ENCODE measurements around the gene FBXW8.

FBXW8 gene

DNA sequence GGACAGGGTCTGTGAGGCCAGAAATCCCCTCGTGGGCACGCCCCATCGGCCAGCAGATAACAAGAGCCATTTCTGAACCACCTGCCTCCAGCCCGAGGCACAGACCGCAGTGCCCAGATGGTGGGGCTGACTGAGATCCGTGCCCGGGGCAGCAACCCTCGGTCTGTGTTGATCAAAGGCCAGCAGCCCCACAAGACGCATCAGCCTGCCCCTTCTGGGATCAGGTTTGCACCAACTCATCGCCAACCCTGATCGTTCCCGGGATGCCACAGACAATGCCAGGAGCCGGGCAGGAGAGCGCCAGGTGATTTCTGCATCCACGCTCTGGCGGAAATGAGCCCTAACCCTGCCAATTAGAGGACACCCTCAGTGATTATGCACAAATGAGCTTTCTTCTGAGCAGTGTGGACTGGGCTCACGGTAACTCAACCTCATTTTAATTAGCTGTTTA, 124.0 kb downstream of the FBXW8 start:
- in situ Hi-C loops (cut with HindIII; ENCODE audit: low sequenced_read_pairs), result no loop called here

DNA sequence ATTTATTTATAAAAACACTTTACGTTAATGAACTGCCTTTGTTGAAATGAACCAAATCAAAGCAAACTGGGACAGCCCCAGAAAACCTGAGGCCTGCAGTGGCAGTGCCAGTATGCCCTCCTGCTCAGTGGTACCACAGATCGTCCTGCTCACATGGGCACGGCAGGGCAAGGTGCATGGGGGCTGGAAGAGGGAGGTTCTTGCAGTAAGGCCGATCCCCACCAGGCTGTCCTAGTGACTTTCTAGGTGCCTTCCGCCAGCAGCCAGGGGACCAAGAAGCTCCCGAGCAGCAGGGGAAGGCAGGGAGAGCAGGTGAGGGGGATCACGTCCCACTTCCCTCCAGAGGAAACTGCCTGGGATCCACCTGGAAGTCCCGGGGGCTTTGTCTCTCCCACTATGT, 124.5 kb downstream of the FBXW8 start:
- in situ Hi-C loops (cut with HindIII; ENCODE audit: low sequenced_read_pairs), result no loop called here

DNA sequence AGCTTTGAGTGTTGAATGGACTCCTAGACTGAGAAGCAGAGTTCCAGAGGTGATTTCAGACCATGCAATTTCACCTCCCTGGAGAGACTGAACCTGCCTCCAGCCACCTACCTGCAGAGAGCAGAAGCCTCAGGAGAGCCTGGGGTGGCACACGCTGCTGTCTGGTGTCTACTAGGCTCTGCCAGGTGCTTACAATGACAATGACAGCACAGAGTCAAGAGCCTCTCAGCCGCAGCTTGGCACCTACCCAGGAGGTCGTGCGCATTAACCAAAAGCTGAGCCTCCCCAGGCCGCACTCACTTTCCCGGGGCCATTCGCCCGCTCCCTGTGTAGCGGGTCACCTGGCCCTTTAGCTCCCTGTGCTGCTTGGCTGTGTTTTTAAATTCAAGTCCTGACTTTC, 125.3 kb downstream of the FBXW8 start:
- in situ Hi-C loops (cut with HindIII; ENCODE audit: low sequenced_read_pairs), result no loop called here

DNA sequence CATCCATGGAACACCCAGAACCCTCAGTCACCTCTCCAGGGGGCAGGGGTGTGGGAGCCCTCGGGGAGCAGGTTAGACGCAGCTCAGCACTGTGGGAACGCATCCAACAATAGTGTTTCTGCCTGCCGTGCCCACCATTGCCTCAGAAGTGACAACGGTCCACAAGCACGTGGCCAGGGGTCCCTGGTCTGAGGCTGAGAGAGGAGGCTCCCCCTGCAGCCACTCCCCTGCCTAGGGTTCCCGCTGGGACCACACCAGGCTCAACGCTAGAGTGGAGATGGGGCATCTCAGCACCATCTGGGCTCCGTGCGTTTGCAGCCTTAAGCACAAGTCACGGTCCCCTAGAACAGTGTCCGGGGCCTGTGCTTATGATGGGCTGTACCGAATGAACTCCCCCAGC, 125.8 kb downstream of the FBXW8 start:
- in situ Hi-C loops (cut with HindIII; ENCODE audit: low sequenced_read_pairs), result no loop called here

DNA sequence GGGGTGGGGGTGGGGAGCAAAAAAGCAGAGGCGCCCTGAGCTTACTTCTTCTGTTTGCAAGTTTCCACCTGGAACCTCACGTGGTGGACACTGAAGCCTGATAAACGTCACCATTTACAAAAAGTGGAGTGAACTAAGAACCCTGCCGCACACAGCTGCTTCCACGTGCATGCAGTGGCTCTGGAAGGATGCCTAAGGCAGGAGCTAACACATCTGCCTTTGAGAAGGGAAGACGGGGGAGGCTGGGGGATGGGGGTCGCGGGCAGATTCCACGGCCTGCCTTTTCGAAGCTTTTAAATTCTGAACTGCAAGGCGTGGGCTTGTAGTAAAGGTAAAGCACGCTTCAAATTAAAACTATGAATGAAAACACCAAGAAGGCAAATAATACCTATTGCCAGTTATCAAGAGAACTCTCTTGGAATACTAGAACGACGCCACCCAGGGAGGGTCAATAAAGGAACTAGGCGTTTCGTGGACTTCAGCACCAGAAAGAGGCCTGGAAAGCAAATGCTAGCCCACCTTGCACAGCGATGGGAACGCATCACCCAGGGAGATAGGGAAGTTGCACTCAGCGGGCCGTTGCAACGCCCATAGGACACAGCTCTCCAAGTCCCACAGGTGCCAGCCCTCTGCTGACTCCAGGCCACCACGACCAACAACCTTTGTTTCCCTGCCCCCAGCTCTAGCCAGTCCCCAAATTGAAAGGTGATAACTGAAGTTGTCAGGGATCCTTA, 126.7 kb downstream of the FBXW8 start:
- in situ Hi-C loops (cut with HindIII; ENCODE audit: low sequenced_read_pairs), result no loop called here

DNA sequence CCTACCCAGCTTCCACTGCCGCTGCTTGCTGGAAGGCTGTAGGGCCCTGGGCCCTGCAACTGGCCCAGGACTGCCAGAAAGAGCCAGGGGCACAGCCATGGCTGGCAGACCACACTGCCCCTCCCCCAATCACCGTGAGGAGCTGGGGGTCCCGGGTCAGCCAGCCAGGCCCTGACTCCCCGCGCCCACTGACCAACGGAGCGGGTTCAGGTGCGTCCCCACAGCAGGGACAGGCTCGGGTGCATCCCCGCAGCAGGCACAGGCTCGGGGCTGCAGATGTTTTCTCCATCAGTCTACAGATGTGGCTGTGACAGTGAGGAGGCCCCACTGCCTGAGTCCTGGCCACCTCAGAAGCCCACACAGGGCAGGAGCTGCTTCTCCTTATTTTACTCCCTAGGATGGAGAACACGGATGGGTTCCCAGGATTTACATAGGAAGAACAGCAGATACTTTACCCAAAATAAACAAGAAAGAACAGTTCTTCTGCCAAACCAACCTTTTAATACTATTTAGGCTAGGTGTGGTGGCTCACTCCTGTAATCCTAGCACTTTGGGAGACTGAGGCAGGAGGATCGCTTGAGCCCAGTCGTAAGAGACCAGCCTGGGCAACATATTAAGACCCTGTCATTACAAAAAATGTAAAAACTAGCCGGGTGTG, 127.4 kb downstream of the FBXW8 start:
- in situ Hi-C loops (cut with HindIII; ENCODE audit: low sequenced_read_pairs), result no loop called here

DNA sequence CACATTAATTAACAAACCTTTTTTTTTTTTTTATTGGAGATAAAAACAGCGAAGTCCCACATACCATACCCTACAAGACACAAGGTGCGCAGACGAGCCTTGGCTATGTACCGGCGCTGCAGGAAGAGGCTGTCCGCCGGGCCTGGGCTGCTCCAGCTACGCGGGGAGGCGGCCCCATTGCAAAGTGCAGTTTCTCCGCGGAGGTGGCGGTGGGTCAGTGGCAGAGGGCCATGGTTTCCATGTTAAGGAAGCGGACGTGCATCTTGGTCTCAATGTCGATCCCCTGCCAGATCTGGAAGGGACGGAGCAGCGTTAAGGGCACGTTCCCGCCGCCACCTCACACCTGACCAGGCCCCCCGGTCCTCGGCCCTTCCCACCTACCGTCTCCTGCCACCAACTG, 128.2 kb downstream of the FBXW8 start:
- in situ Hi-C loops (cut with HindIII; ENCODE audit: low sequenced_read_pairs), result no loop called here

DNA sequence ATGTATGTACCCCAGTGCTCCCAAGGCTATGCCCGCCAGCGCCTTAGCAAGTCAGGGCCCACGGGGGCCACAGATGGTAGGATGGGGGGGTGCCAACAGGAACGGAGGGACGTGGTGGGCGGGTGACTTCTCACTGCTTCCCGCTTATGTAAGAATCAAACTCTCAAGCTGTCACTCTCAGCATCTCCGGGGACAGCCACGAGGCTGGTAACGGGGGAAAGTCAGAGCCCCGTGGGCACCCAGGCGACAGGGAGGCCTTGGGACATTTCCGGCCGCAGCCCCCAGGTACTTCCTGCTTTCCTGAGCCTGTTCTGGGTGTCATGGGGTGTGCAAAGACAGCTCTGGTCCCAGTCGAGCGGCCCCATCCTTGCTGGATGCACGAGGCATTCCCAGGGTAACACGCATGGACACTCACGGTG, 129.2 kb downstream of the FBXW8 start:
- in situ Hi-C loops (cut with HindIII; ENCODE audit: low sequenced_read_pairs), result no loop called here

DNA sequence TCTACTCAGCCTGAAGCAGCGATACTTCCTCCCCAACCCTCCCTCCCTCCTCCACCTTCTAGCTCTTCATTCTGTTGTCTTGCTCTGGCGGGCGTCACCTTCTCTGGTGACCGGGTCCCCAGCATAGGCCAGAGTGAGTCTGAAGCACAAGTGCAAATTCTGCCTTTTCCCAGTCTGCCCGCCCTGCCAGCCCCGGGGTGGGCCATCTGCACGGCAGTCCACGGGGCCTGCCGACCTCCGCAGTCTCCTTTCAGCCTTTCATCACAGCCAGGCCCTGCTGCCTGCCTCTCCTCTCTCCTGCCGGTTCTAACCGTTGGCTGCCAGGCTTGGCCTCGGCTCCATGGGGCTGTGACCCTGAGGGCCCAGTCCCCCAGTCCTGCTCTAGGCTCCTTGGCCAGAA, 129.7 kb downstream of the FBXW8 start:
- in situ Hi-C loops (cut with HindIII; ENCODE audit: low sequenced_read_pairs), result no loop called here

DNA sequence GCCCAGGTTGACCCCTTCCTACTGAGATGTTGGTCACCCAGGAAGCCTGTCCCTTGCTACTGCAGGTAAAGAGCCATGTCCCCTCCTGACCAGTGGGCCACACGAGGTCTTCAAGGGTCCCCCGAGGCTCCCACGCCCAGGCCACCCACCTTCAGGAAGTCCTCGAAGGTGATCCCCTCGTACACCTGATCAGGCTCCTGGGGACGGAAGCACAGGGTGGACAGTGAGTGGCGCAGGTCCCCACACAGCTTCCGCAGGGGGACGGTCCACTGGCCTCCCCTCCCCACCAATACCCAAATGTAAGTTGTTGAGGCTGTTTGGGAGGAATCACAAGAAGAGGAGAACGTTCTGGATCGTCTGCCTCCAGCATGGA, 131.0 kb downstream of the FBXW8 start:
- in situ Hi-C loops (cut with HindIII; ENCODE audit: low sequenced_read_pairs), result no loop called here

DNA sequence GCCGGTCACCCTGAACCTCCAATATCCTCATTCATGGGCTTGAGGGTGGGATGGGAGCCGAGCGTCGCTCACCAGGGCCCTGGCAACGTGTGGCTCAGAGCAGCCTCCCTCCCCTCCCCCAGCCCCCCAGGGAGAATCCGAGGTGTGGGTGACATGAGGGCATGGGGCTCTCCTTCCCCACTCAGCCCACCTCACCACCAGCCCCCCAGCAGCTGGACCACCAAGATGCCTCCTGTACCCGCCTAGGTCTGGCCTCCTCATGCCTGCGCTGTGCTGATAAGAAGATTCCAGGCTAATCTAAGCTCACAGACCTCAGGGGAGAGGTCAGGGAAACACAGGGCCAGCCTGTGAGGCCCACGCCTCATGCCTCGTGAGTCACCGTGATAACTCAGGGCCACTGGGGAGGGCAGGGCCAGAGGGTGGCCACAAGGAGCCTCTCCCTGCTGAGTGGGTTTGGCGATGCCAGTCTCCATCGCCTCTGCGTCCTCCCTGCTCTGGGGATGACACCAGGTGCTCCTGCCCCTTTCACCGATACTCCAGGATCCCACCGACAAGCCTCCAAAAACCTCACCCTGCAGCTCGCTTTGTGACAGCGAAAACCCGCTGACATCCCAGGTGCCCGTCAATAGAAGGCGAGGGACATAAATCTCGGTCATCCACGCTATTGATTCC, 131.6 kb downstream of the FBXW8 start:
- in situ Hi-C loops (cut with HindIII; ENCODE audit: low sequenced_read_pairs), result no loop called here

DNA sequence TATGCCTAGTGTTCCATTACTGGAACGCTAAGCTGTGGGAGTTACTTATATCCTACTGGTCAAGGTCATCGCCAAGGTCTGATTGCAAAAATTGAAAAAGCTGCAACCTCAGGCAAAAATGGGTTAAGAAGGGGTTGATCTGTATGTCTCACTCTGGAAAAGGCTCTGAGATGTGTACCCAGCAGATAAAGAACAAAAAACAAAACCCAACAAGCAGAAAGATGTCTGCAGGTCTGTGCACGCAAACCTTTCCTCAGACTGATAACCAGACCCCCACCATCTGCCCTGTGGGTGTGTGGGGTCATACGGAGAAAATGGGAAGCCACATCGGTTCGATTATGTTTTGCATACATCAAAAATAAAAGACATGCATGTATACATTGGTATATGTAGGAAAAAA, 132.1 kb downstream of the FBXW8 start:
- in situ Hi-C loops (cut with HindIII; ENCODE audit: low sequenced_read_pairs), result no loop called here

DNA sequence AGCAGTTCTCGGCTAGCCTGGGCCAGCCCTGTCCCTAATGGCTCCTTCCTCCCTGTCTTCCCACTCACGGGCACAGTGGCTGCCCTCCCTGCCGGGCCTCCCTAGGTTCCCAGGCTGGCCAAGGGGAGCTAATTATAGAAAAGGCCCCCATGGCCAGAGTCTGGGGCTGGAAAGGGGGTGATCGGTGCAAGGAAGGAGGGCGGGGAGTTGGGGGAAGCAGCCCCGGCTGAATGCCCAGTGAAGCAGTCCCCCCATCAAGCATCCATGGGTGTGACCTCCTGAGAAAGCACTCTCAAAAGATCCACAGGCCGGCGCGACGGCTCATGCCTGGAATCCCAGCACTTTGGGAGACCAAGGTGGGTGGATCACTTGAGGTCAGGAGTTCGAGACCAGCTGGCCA, 133.6 kb downstream of the FBXW8 start:
- in situ Hi-C loops (cut with HindIII; ENCODE audit: low sequenced_read_pairs), result no loop called here

DNA sequence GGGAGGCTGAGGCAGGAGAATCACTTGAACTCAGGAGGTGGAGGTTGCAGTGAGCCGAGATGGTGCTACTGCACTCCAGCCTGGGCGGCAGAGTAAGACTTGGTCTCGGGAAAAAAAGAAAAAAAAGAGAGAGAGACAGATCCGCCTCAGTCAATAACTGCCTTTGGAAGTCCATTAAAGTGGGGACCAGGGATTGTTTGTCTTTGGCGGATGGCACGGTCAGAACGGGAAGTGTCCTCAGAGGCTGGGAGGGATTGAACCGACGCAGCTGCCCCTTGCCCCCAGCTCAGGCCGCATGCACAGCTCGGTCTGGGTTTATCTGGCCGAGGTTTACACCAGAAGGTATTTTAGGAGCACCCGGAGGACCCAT, 134.0 kb downstream of the FBXW8 start:
- in situ Hi-C loops (cut with HindIII; ENCODE audit: low sequenced_read_pairs), result no loop called here

DNA sequence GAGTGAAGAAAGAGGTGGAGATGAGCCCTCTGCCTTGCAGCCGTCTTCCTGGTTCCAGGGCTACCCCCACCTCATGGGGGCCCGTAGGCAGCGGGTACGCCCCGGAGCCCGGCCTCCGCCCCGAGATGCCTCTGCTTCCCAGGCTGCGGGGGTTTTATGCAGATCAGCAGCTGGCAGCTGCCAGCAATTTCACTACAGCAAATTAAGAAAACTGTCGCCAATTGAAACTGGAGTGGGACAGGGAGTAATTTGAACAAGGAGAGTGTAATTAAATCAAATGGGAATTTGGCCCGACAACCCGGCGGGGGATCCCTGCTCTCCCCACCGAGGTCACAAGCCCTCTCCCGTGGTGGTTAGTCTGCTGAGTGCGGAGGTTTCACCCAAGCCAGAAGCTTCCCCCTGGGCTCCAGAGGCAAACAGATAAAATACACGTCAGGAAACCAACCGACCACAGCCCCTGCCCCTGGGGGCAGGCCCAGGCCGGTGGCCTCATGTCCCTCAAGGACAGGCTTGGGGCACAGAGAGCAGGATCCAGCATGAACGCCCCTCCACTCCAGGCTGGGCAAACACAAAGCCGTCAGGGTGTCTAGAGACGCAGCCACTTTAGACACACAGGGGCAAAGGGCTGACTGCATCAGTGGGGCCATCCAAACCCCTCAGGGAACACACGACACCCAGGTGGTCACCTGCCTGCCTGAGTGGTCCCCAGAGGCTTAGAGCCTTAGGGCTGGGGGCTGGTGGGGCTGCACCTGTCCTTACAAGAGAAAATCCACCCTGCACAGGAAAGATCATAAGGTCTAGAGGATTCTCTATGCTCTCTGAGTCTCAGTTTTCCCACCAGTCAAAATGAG, 134.6 kb downstream of the FBXW8 start:
- in situ Hi-C loops (cut with HindIII; ENCODE audit: low sequenced_read_pairs), result no loop called here

DNA sequence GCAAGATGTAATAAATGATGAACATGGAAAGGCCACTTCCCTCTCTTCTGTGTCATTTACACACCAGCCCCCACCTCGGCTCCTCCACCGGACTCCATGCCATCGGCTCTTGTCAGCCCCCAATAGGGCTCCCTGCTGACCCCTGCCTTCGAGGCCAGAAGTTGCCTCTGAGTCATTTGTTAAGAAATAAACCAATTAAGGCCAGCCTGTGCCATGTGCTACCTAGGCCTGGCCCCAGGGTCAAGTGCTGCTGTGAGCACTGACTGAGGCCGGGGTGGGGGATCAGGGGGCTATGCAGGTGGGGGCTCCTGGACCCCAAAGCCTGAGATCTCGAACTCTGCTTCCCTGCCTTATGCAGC, 135.2 kb downstream of the FBXW8 start:
- in situ Hi-C loops (cut with HindIII; ENCODE audit: low sequenced_read_pairs), result no loop called here

DNA sequence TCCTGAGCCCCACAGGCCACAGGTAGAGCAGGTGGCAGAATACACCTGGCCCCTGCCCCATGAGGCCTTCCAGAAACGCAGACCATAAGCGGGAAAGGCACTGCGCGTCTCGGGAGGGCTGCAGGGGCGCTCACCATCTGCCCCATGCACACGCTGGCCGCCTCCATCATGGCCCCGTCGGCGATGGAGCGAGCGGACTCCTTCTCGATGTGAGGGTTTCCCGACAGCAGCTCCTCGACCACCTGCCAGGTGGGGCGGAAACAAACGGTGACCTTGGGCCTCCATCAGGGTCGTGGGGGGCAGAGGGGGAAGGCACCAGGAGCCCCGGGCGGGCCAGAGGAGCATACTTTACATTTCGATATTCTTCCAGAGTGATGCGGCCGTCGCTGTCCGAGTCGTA, 135.7 kb downstream of the FBXW8 start:
- in situ Hi-C loops (cut with HindIII; ENCODE audit: low sequenced_read_pairs), result no loop called here

DNA sequence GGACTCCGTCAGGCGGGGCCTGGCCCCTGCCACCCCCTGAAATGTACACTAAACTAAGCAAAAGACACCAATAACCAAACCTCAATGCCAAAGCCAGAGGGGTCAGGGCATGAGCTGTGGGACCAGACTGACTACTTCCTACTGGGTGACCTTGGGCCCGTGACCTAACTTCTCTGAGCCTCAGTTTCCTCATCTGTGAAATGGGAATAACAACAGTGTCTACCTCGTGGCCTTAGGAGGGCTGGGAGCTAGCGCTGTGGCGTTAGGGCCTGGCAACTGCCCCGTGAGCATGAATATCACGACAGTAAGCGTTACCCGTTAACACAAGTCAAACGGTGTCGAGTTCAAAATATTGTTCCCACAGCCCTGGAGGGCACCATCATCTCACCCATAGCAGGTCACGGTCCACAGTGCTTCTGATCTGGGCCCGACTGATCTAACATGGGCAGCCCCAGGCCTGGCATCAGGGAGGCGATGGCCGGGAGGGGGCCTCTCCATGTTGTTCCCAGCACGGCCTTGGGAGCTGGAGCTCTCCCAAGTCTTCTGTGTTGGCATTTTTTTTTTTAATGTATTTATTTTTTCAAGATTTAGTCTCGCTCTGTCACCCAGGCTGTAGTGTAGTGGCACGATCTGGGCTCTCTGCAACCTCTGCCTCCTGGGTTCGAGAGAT, 136.2 kb downstream of the FBXW8 start:
- in situ Hi-C loops (cut with HindIII; ENCODE audit: low sequenced_read_pairs), result no loop called here

DNA sequence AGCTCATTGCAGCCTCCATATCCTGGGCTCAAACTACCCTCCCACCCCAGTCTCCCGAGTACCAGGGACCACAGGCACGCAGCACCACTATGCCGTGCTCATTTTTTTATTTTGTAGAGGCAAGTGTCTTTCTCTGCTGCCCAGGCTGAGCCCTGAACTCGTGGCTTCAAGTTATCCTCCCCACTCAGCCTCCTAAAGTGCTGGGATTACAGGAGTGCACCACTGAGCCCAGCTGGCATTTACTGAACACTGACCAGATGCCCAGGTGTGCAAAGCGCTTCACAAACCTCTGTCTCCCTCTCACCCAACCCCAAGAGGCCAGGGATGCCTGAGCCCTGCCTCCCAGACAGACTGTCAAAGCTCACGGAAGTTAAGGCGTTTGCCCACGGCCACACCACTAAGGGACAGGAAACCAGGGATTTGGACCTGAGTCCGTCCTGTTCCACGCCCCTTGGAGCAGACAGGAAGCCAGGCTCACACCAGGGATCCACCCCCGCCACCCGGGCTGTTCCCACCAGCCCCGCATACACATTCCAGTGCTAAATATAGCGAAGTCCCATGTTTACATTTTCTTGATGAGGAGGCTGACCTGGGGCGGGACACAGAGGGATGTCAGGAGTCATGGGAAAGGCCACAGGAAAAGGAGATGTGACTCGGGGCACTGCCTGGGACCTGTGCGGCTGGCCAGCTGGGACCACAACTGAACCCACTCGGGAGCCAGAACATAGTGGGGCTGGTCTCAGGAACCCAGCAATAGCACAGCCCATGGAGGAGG, 137.2 kb downstream of the FBXW8 start:
- in situ Hi-C loops (cut with HindIII; ENCODE audit: low sequenced_read_pairs), result no loop called here

DNA sequence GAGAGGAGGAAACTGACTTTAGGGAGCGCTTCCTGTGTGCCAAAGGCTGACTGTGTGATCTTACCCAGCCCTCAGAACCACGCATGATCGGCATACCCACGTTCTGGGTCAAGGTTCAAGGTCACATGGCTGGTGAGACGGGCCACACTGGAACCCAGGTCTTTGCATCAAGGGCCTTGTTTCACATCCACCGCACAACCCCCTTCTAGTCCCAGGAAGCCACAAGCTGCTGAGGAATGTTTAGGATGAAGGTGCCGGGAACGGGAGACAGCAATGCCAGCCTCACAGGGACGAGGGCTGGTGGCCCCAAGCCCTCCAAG, 137.8 kb downstream of the FBXW8 start:
- in situ Hi-C loops (cut with HindIII; ENCODE audit: low sequenced_read_pairs), result no loop called here
